HCT116 (cell line): ENCODE measurements around the gene KIAA1614. TPM values are rescaled to one million over a fixed set of nuclear protein-coding genes. Genes with fewer than 3 reads are reported as not detected.

Source experiments
- ATAC-seq: fragments of 200-7000 bp; cut with Tn5 transposase; 2 replicates; pipeline ENCODE4 v1.9.1; 2020; ENCODE audit warnings: mild to moderate bottlenecking, moderate library complexity
- BruUV-seq: library from RNA; stranded (reverse); fragments of 400-500 nt; replicated peaks from 2 replicates; lab custom pipeline; 2021; lab: Mats Ljungman, UMichigan
- CTCF ChIA-PET: fragments of 300-600 bp; sonication (Branson Sonifier 250); formaldehyde crosslinking; loops from one replicate; lab custom pipeline; 2021; ENCODE audit warnings: antibody characterized with exemption; lab: Charles Lee
- POLR2A ChIA-PET: fragments of 300-600, 350-600 bp; sonication (Branson Sonifier 250); formaldehyde crosslinking; loops from one replicate; lab custom pipeline; 2021; ENCODE audit warnings: antibody characterized with exemption; lab: Charles Lee
- RAD21 ChIA-PET, 2 experiments: fragments of 300-600 bp; sonication (Branson Sonifier 250); formaldehyde crosslinking; loops; one replicate each; lab custom pipeline; 2023; ENCODE audit warnings: low total read pairs in 2 of 2; ENCODE audit not compliant: uncharacterized antibody in 2 of 2, unreplicated experiment in 2 of 2, low non-redundant PET in 1 of 2; lab: Charles Lee
- DNase-seq: peaks from one replicate; pipeline ENCODE4 v3.0.0-alpha.2; 2010; ENCODE audit warnings: low read depth, low spot score
- H2AFZ ChIP-seq: fragments of 200-600 bp; shearing (Covaris generic), sonication (generic); 2 replicates; pipeline ENCODE4 v1.6.1; 2017; ENCODE audit warnings: low read depth, mixed run types, mixed read lengths, antibody characterized with exemption, low read length; ENCODE audit not compliant: poor library complexity, severe bottlenecking
- H3K27ac ChIP-seq: 2 replicates; pipeline ENCODE4 v1.5.1; 2012; ENCODE audit warnings: low read depth, low read length
- H3K27me3 ChIP-seq: fragments of 200-600 bp; sonication (generic); 2 replicates; pipeline ENCODE4 v1.6.1; 2016; ENCODE audit warnings: mixed run types, low read length, mixed read lengths; ENCODE audit not compliant: insufficient read depth
- H3K36me3 ChIP-seq, 2 experiments: fragments of 200-500 bp in 1 of 2; fragments of 200-600 bp in 1 of 2; sonication (Bioruptor generic) in 1 of 2; sonication (generic) in 1 of 2; 2 replicates each; pipeline versions ENCODE4 v1.5.1 to v1.6.1; 2014 to 2016; ENCODE audit warnings: low read length in 2 of 2, inconsistent platforms in 1 of 2, mixed read lengths in 1 of 2, mixed run types in 1 of 2; ENCODE audit not compliant: insufficient read depth in 2 of 2, control insufficient read depth in 1 of 2
- H3K4me1 ChIP-seq, 2 experiments: fragments of 200-600 bp in 1 of 2; sonication (generic) in 1 of 2; 2 replicates each; pipeline versions ENCODE4 v1.5.1 to v1.6.1; 2012 to 2017; ENCODE audit warnings: low read length in 2 of 2, inconsistent platforms in 1 of 2, mild to moderate bottlenecking in 1 of 2, mixed read lengths in 1 of 2, mixed run types in 1 of 2, moderate library complexity in 1 of 2; ENCODE audit not compliant: insufficient read depth in 2 of 2, control insufficient read depth in 1 of 2
- H3K4me2 ChIP-seq: fragments of 200-600 bp; sonication (generic); 2 replicates; pipeline ENCODE4 v1.6.1; 2017; ENCODE audit warnings: mixed run types, low read length, mixed read lengths
- H3K4me3 ChIP-seq, 2 experiments: fragments of 200-600 bp in 1 of 2; sonication (generic) in 1 of 2; replicated peaks in 1 of 2; 2 replicates each; pipeline ENCODE4 v1.5.1; 2011 to 2016; ENCODE audit warnings: low read length in 2 of 2, control low read depth in 1 of 2, low read depth in 1 of 2, mild to moderate bottlenecking in 1 of 2, mixed read lengths in 1 of 2, mixed run types in 1 of 2
- H3K79me2 ChIP-seq: fragments of 200-600 bp; sonication (generic); 2 replicates; pipeline ENCODE4 v1.6.1; 2017; ENCODE audit warnings: mild to moderate bottlenecking, mixed run types, low read length, moderate library complexity, mixed read lengths; ENCODE audit not compliant: insufficient read depth
- H3K9ac ChIP-seq: fragments of 200-600 bp; sonication (generic); 2 replicates; pipeline ENCODE4 v1.6.1; 2016; ENCODE audit warnings: low read length, mixed read lengths
- H3K9me2 ChIP-seq: fragments of 200-600 bp; sonication (generic), shearing (Covaris generic); 2 replicates; pipeline ENCODE4 v1.6.1; 2017; ENCODE audit warnings: mixed run types, mild to moderate bottlenecking, moderate library complexity; ENCODE audit not compliant: insufficient read depth
- H3K9me3 ChIP-seq, 2 experiments: fragments of 200-500 bp in 1 of 2; fragments of 200-600 bp in 1 of 2; sonication (Bioruptor generic) in 1 of 2; sonication (generic) in 1 of 2; 2 replicates each; pipeline ENCODE4 v1.6.1; 2014 to 2017; ENCODE audit warnings: low read length in 2 of 2, mixed read lengths in 2 of 2, inconsistent platforms in 1 of 2, low read depth in 1 of 2, mild to moderate bottlenecking in 1 of 2, mixed run types in 1 of 2, moderate library complexity in 1 of 2; ENCODE audit not compliant: control insufficient read depth in 1 of 2, insufficient read depth in 1 of 2
- H4K20me1 ChIP-seq: fragments of 200-600 bp; sonication (generic), shearing (Covaris generic); 2 replicates; pipeline ENCODE4 v1.6.1; 2017; ENCODE audit warnings: mixed run types, mild to moderate bottlenecking, moderate library complexity; ENCODE audit not compliant: insufficient read depth
- CBX3 ChIP-seq: IDR thresholded peaks from 2 replicates; pipeline ENCODE4 v1.6.1; 2012; ENCODE audit warnings: low read depth
- EZH2 ChIP-seq: fragments of 200-600 bp; sonication (generic); IDR thresholded peaks from 2 replicates; pipeline ENCODE4 v1.6.1; 2017; ENCODE audit warnings: antibody characterized with exemption, mixed run types
- POLR2A ChIP-seq: IDR thresholded peaks from 2 replicates; pipeline ENCODE4 v1.7.0; 2011; ENCODE audit warnings: borderline replicate concordance; ENCODE audit not compliant: insufficient read depth, insufficient read length; ENCODE audit errors: extremely low read depth
- SP1 ChIP-seq: IDR thresholded peaks from 2 replicates; pipeline ENCODE4 v1.6.1; 2012; ENCODE audit warnings: low read depth
- ZNF274 ChIP-seq: fragments of 200-500 bp; sonication (Bioruptor generic); IDR thresholded peaks from 2 replicates; pipeline ENCODE4 v1.6.1; 2014; ENCODE audit warnings: mild to moderate bottlenecking, low read depth, low read length, inconsistent platforms
- intact Hi-C: fragments of 100-400 bp; cut with micrococcal nuclease; formaldehyde crosslinking; loops from 2 replicates; pipeline ENCODE4 v1.10.0; 2022
- total RNA-seq: library from RNA; stranded (reverse); gene quantifications from one replicate; pipeline ENCODE4 v1.2.1, GENCODE V29; 2021; ENCODE audit not compliant: unreplicated experiment
- TF ChIP-seq, protein P1 (sequence below): IDR thresholded peaks from 2 replicates; pipeline ENCODE4 v1.6.1; 2011; ENCODE audit warnings: mild to moderate bottlenecking, low read length, moderate library complexity; ENCODE audit not compliant: insufficient replicate concordance; ENCODE audit errors: extremely low read depth
- TF ChIP-seq, protein P2 (sequence below), 3 experiments: fragments of 200-600 bp in 1 of 3; sonication (generic) in 1 of 3; IDR thresholded peaks in 2 of 3; conservative IDR thresholded peaks in 1 of 3; 2 replicates each; pipeline ENCODE4 v1.5.1; 2012 to 2017; ENCODE audit warnings: low read depth in 2 of 3, low read length in 2 of 3, antibody characterized with exemption in 1 of 3, borderline replicate concordance in 1 of 3, control low read depth in 1 of 3, mild to moderate bottlenecking in 1 of 3, mixed read lengths in 1 of 3, mixed run types in 1 of 3, moderate library complexity in 1 of 3; ENCODE audit not compliant: insufficient read depth in 1 of 3
- TF ChIP-seq, protein P3 (sequence below): IDR thresholded peaks from 2 replicates; pipeline ENCODE4 v1.6.1; 2012

KIAA1614 gene
- total RNA-seq, 1 experiment from 2014 or later, result 0.25 TPM

DNA sequence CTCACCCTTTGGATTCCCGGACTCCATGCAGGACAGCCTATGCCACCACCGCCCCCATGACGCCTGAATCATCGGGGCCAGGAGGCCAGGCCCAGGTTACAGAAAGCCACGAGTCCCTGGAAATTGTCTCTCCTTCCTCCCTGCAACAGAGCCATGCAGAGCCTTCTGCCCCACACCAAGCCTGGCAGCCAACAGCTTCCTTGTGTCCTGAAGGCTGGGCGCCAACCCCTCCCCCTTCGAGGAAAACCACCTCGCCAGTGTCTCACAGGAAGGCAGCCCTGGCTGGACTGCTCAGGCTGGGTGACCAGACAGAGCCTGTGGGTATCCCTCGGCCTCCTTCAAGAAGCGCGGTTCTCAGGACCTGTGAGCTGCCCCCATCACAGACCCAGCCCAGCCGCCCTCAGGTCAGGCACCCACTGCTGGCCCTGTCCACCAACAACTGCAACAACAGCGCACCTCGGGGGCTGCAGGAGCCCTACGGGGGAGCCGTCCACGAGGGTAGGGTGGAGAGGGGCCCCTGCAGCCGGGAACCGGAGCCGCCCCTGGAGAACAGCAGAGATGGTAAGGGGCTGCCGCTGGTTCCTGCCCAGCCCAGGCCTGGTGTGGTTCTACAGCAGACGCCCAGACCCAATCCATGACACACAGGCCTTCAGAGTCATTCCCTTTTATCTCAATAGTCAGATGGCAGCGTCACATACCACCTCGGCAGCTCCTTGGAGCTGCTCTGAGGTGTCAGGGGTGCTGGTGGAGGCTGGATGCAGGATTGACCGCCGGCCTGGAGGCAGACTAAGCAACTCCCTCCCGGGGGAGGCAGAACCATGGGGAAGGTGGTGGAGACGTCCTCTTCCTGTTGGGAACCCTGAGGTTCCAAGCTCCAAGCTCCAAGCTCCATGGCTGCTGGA, 23.7 kb downstream of the KIAA1614 start (continued):
- TF ChIP-seq, protein P1, sequence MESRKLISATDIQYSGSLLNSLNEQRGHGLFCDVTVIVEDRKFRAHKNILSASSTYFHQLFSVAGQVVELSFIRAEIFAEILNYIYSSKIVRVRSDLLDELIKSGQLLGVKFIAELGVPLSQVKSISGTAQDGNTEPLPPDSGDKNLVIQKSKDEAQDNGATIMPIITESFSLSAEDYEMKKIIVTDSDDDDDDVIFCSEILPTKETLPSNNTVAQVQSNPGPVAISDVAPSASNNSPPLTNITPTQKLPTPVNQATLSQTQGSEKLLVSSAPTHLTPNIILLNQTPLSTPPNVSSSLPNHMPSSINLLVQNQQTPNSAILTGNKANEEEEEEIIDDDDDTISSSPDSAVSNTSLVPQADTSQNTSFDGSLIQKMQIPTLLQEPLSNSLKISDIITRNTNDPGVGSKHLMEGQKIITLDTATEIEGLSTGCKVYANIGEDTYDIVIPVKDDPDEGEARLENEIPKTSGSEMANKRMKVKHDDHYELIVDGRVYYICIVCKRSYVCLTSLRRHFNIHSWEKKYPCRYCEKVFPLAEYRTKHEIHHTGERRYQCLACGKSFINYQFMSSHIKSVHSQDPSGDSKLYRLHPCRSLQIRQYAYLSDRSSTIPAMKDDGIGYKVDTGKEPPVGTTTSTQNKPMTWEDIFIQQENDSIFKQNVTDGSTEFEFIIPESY, result no peak

DNA sequence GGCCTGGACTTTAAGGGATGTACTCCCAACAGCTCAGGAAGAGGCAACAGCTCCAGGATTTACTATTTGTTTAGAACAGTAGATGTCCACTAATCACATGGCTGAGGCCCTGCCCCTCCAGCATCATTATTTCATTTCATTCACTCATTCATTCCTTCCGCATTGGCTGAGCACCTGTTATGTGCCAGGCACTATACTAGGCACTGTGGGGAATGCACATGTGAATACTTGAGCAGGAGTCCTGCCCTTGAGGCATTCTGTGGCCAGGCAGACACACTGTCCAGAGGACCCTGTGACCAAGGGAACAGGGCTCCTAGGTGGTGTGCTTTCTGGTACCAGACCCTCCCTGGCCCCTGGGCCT, 24.3 kb downstream of the KIAA1614 start:
- no peak for ATAC-seq
- BruUV-seq, result no TSS peak
- TF ChIP-seq, protein P2, sequence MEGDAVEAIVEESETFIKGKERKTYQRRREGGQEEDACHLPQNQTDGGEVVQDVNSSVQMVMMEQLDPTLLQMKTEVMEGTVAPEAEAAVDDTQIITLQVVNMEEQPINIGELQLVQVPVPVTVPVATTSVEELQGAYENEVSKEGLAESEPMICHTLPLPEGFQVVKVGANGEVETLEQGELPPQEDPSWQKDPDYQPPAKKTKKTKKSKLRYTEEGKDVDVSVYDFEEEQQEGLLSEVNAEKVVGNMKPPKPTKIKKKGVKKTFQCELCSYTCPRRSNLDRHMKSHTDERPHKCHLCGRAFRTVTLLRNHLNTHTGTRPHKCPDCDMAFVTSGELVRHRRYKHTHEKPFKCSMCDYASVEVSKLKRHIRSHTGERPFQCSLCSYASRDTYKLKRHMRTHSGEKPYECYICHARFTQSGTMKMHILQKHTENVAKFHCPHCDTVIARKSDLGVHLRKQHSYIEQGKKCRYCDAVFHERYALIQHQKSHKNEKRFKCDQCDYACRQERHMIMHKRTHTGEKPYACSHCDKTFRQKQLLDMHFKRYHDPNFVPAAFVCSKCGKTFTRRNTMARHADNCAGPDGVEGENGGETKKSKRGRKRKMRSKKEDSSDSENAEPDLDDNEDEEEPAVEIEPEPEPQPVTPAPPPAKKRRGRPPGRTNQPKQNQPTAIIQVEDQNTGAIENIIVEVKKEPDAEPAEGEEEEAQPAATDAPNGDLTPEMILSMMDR (IDR thresholded peaks at IDR 0.05 in 2 of 3, conservative IDR thresholded peaks at IDR 0.05 in 1 of 3; ENCODE audit: borderline replicate concordance in 1 of 3, insufficient read depth in 1 of 3, low read depth in 2 of 3, low read length in 2 of 3), result no peak
- TF ChIP-seq POLR2A (no peak), CBX3 (no peak), SP1 (no peak), EZH2 (no peak), ZNF274 (no peak)
- TF ChIP-seq, protein P3, sequence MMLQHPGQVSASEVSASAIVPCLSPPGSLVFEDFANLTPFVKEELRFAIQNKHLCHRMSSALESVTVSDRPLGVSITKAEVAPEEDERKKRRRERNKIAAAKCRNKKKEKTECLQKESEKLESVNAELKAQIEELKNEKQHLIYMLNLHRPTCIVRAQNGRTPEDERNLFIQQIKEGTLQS, result no peak
- TF ChIP-seq, all 23 proteins: peak for 0
- H4K20me1 ChIP-seq, result no peaks in the 10 kb centered on the region
- H3K27ac ChIP-seq, result no peak overlapping the region
- no peak overlapping the region for H3K4me3 ChIP-seq
- H2AFZ ChIP-seq, result no peak overlapping the region
- no peaks in the 10 kb centered on the region for H3K9me2 ChIP-seq
- DNase-seq, result no peak
- no peaks in the 10 kb centered on the region for H3K4me1 ChIP-seq
- H3K27me3 ChIP-seq, result no peaks in the 10 kb centered on the region
- no peaks in the 10 kb centered on the region for H3K9me3 ChIP-seq
- RAD21 ChIA-PET, result no interaction called here
- no peak overlapping the region for H3K4me2 ChIP-seq
- no peak overlapping the region for H3K9ac ChIP-seq
- no peaks in the 10 kb centered on the region for H3K79me2 ChIP-seq
- no peaks in the 10 kb centered on the region for H3K36me3 ChIP-seq
- CTCF ChIA-PET, result no interaction called here
- intact Hi-C loops, result no loop called here
- POLR2A ChIA-PET, result no interaction called here
